ENCODE data around the gene ACACB. TPM values are rescaled to one million over a fixed set of nuclear protein-coding genes. Genes with fewer than 3 reads are reported as not detected.

The ACACB gene
- total and polyA plus RNA-seq, 2 experiments from 2014 or later: 6.2 to 15.4 TPM

- H3K4me3 Mint-ChIP-seq: no peak overlapping the region
- Histone ChIP-seq H3K27ac (ENCODE audit: low read depth) (no peak overlapping the region), H3K4me1 (ENCODE audit: insufficient read depth) (no peaks in the 10 kb centered on the region), H2AFZ (no peak overlapping the region), H3F3A (replicated peaks; ENCODE audit: low read depth) (no peaks in the 10 kb centered on the region), H3K36me3 (ENCODE audit: insufficient read depth) (no peaks in the 10 kb centered on the region; the same call in 1 of the 2 replicates), H3K27me3 (ENCODE audit: insufficient read depth) (no peaks in the 10 kb centered on the region), H3K79me2 (replicated peaks; ENCODE audit: insufficient read depth) (no peaks in the 10 kb centered on the region), H3K9me2 (ENCODE audit: insufficient read depth) (no peaks in the 10 kb centered on the region), H3K4me3 (no peak overlapping the region), H3K4me2 (no peak overlapping the region), H4K20me1 (replicated peaks; ENCODE audit: insufficient read depth) (no peaks in the 10 kb centered on the region)
- peaks cover 2% of the 10 kb centered on the region for H3K27me3 Mint-ChIP-seq (ENCODE audit: insufficient read depth, low read depth, poor library complexity)
- H3K27ac Mint-ChIP-seq: no peak overlapping the region
- TF ChIP-seq CREB1 (CRISPR knock-in tag; IDR thresholded peaks at IDR 0.05; ENCODE audit: low read depth) (no peak), CTCF (conservative IDR thresholded peaks at IDR 0.05; ENCODE audit: low read depth in 2 of 2) (no peak), REST (IDR thresholded peaks at IDR 0.05; ENCODE audit: unreplicated experiment) (no peak), NANOG (IDR thresholded peaks at IDR 0.05; ENCODE audit: borderline replicate concordance) (no peak), JUNB (IDR thresholded peaks at IDR 0.05; ENCODE audit: unreplicated experiment) (no peak), STAT1 (IDR thresholded peaks at IDR 0.05; ENCODE audit: unreplicated experiment) (no peak), ZNF331 (CRISPR knock-in tag; IDR thresholded peaks at IDR 0.05; ENCODE audit: low read depth) (no peak), ZNF462 (CRISPR knock-in tag; IDR thresholded peaks at IDR 0.05) (no peak), ZNF114 (CRISPR knock-in tag; IDR thresholded peaks at IDR 0.05) (no peak), POLR2AphosphoS5 (IDR thresholded peaks at IDR 0.05; ENCODE audit: low read depth) (no peak), ETS1 (IDR thresholded peaks at IDR 0.05) (no peak), EZH2phosphoT487 (IDR thresholded peaks at IDR 0.05; ENCODE audit: unreplicated experiment) (no peak), EZH2 (IDR thresholded peaks at IDR 0.05; ENCODE audit: low read depth, unreplicated experiment) (no peak)
- no peaks in the 10 kb centered on the region for H3K9me3 Mint-ChIP-seq
- no peaks in the 10 kb centered on the region for H3K4me1 Mint-ChIP-seq
- ATAC-seq: no peak
- no peak for DNase-seq (ENCODE audit: low spot score)
- peaks cover 2% of the 10 kb centered on the region; the same call in 1 of the 3 replicates for H3K36me3 Mint-ChIP-seq (ENCODE audit: low read depth)
Observed at GRCh38 chr12:109218996-109219395, 102.6 kb downstream of the ACACB start.

All from GM23338 (cell line).